H1 (cell line): ENCODE results near the gene OIP5. TPM values are rescaled to one million over a fixed set of nuclear protein-coding genes. Genes with fewer than 3 reads are reported as not detected.

Experiments used
- CTCF ChIA-PET: fragments of 300-600 bp; sonication (Branson Sonifier 250); formaldehyde crosslinking; loops from one replicate; lab custom pipeline; 2021; ENCODE audit not compliant: partially characterized antibody; lab: Charles Lee
- POLR2A ChIA-PET: fragments of 300-600 bp; sonication (Branson Sonifier 250); formaldehyde crosslinking; loops from one replicate; lab custom pipeline; 2021; ENCODE audit warnings: inconsistent platforms; ENCODE audit not compliant: partially characterized antibody; lab: Charles Lee
- DNase-seq, 2 experiments: peaks; one replicate each; pipeline versions ENCODE4 v3.0.0 to v3.0.0-alpha.2; 2010 to 2022; ENCODE audit warnings: low spot score in 2 of 2, low read depth in 1 of 2, mixed read lengths in 1 of 2
- FAIRE-seq: peaks from 2 replicates; lab custom pipeline; 2011; peaks lifted over from hg19 to GRCh38; lab: Jason Lieb, UNC
- H2AFZ ChIP-seq: 2 replicates; pipeline ENCODE4 v1.8.1; 2012; ENCODE audit warnings: low read length, inconsistent platforms
- H2AK5ac ChIP-seq: 2 replicates; pipeline ENCODE4 v1.6.1; 2013; ENCODE audit warnings: low read depth, low read length
- H2BK120ac ChIP-seq: replicated peaks from 2 replicates; pipeline ENCODE3; 2013; ENCODE audit warnings: low read depth, low read length, inconsistent platforms
- H2BK12ac ChIP-seq: 2 replicates; pipeline ENCODE4 v1.6.1; 2013; ENCODE audit warnings: low read depth, low read length
- H2BK15ac ChIP-seq: 2 replicates; pipeline ENCODE4 v1.6.1; 2013; ENCODE audit warnings: low read length
- H2BK20ac ChIP-seq: 2 replicates; pipeline ENCODE4 v1.6.1; 2013; ENCODE audit warnings: low read length
- H2BK5ac ChIP-seq: 2 replicates; pipeline ENCODE4 v1.6.1; 2013; ENCODE audit warnings: low read depth, low read length
- H3K14ac ChIP-seq: 2 replicates; pipeline ENCODE4 v1.6.1; 2013; ENCODE audit warnings: inconsistent platforms; ENCODE audit not compliant: insufficient read length
- H3K18ac ChIP-seq: 2 replicates; pipeline ENCODE4 v1.6.1; 2013; ENCODE audit warnings: low read length; ENCODE audit errors: extremely low read depth
- H3K23ac ChIP-seq: 2 replicates; pipeline ENCODE4 v1.6.1; 2013; ENCODE audit warnings: inconsistent platforms; ENCODE audit not compliant: insufficient read length
- H3K23me2 ChIP-seq: 2 replicates; pipeline ENCODE4 v1.6.1; 2013; ENCODE audit warnings: low read depth, low read length
- H3K27ac ChIP-seq: 2 replicates; pipeline ENCODE4 v1.6.1; 2011; ENCODE audit warnings: low read depth, low read length, inconsistent platforms
- H3K27me3 ChIP-seq, 4 experiments: replicated peaks in 1 of 4; 1 replicate in 1 of 4; 2 replicates in 3 of 4; pipeline versions ENCODE4 v1.6.1 to v1.8.1; 2011 to 2013; ENCODE audit warnings: low read length in 3 of 4, mild to moderate bottlenecking in 3 of 4, inconsistent platforms in 2 of 4, mixed read lengths in 2 of 4, moderate library complexity in 1 of 4; ENCODE audit not compliant: control insufficient read depth in 3 of 4, insufficient read depth in 3 of 4; ENCODE audit errors: extremely low read depth in 1 of 4
- H3K36me3 ChIP-seq, 4 experiments: 2 replicates each; pipeline versions ENCODE4 v1.6.1 to v1.8.1; 2011 to 2013; ENCODE audit warnings: mild to moderate bottlenecking in 4 of 4, low read length in 3 of 4, moderate library complexity in 2 of 4, control low read depth in 1 of 4, inconsistent platforms in 1 of 4; ENCODE audit not compliant: insufficient read depth in 4 of 4, control insufficient read depth in 2 of 4
- H3K4ac ChIP-seq: replicated peaks from 2 replicates; pipeline ENCODE3; 2013; ENCODE audit warnings: low read length, low read depth, mixed read lengths, inconsistent platforms; ENCODE audit not compliant: insufficient read length
- H3K4me1 ChIP-seq, 4 experiments: replicated peaks in 1 of 4; 1 replicate in 1 of 4; 2 replicates in 3 of 4; pipeline versions ENCODE4 v1.6.1 to v1.8.1; 2011 to 2013; ENCODE audit warnings: low read length in 3 of 4, inconsistent platforms in 2 of 4, mixed read lengths in 1 of 4; ENCODE audit not compliant: insufficient read depth in 4 of 4, control insufficient read depth in 3 of 4
- H3K4me2 ChIP-seq, 2 experiments: 2 replicates each; pipeline versions ENCODE4 v1.6.1 to v1.8.1; 2011 to 2013; ENCODE audit warnings: low read depth in 2 of 2, low read length in 2 of 2, control low read depth in 1 of 2, inconsistent platforms in 1 of 2, mild to moderate bottlenecking in 1 of 2; ENCODE audit not compliant: insufficient read depth in 1 of 2
- H3K4me3 ChIP-seq, 4 experiments: fragments of 200-600, 300-600 bp in 1 of 4; sonication (generic), shearing (Covaris generic), sonication (Bioruptor Twin) in 1 of 4; 2 replicates each; pipeline versions ENCODE4 v1.5.1 to v1.8.1; 2011 to 2016; ENCODE audit warnings: low read length in 4 of 4, low read depth in 3 of 4, control low read depth in 2 of 4, inconsistent platforms in 2 of 4, mild to moderate bottlenecking in 2 of 4, mixed read lengths in 1 of 4, moderate library complexity in 1 of 4; ENCODE audit not compliant: insufficient read depth in 2 of 4; ENCODE audit errors: extremely low read depth in 1 of 4
- H3K56ac ChIP-seq: replicated peaks from 2 replicates; pipeline ENCODE3; 2013; ENCODE audit warnings: low read depth, mild to moderate bottlenecking, mixed read lengths, low read length, inconsistent platforms; ENCODE audit not compliant: insufficient read length
- H3K79me1 ChIP-seq: 2 replicates; pipeline ENCODE4 v1.6.1; 2013; ENCODE audit warnings: low read depth, low read length, control low read depth
- H3K79me2 ChIP-seq, 2 experiments: 2 replicates each; pipeline versions ENCODE4 v1.6.1 to v1.8.1; 2012 to 2013; ENCODE audit warnings: low read length in 2 of 2, mild to moderate bottlenecking in 2 of 2, inconsistent platforms in 1 of 2; ENCODE audit not compliant: insufficient read depth in 2 of 2, control insufficient read depth in 1 of 2
- H3K9ac ChIP-seq, 4 experiments: replicated peaks in 1 of 4; 1 replicate in 1 of 4; 2 replicates in 3 of 4; pipeline versions ENCODE4 v1.6.1 to v1.8.1; 2011 to 2013; ENCODE audit warnings: low read depth in 3 of 4, low read length in 3 of 4, control low read depth in 2 of 4, mild to moderate bottlenecking in 2 of 4, moderate library complexity in 2 of 4, inconsistent platforms in 1 of 4; ENCODE audit errors: extremely low read depth in 1 of 4
- H3K9me3 ChIP-seq, 2 experiments: 2 replicates each; pipeline versions ENCODE4 v1.6.1 to v1.8.1; 2012 to 2013; ENCODE audit warnings: mild to moderate bottlenecking in 2 of 2, moderate library complexity in 2 of 2, control low read depth in 1 of 2, inconsistent platforms in 1 of 2, low read depth in 1 of 2, low read length in 1 of 2, mixed read lengths in 1 of 2; ENCODE audit not compliant: insufficient read depth in 2 of 2
- H4K20me1 ChIP-seq, 2 experiments: replicated peaks in 1 of 2; 2 replicates each; pipeline versions ENCODE3 to v1.8.1; 2011 to 2013; ENCODE audit warnings: inconsistent platforms in 2 of 2, low read length in 2 of 2, mild to moderate bottlenecking in 1 of 2; ENCODE audit not compliant: insufficient read depth in 2 of 2, control insufficient read depth in 1 of 2
- H4K5ac ChIP-seq: 2 replicates; pipeline ENCODE4 v1.6.1; 2013; ENCODE audit warnings: low read length, low read depth, mixed read lengths, inconsistent platforms; ENCODE audit not compliant: insufficient read length
- H4K8ac ChIP-seq: 2 replicates; pipeline ENCODE4 v1.8.0; 2013; ENCODE audit warnings: mild to moderate bottlenecking, moderate library complexity, low read length, inconsistent platforms; ENCODE audit not compliant: insufficient read depth; ENCODE audit errors: extremely low read depth
- H4K91ac ChIP-seq: replicated peaks from 2 replicates; pipeline ENCODE3; 2013; ENCODE audit warnings: low read length, mixed read lengths, inconsistent platforms; ENCODE audit not compliant: insufficient read length
- BRCA1 ChIP-seq: IDR thresholded peaks from 2 replicates; pipeline ENCODE4 v1.6.1; 2012; ENCODE audit warnings: low read depth, low read length, improper control_type of control experiment
- CHD1 ChIP-seq: IDR thresholded peaks from 2 replicates; pipeline ENCODE4 v1.6.1; 2012; ENCODE audit warnings: low read depth, low read length, improper control_type of control experiment
- CTBP2 ChIP-seq: IDR thresholded peaks from 2 replicates; pipeline ENCODE4 v1.7.0; 2011; ENCODE audit warnings: borderline replicate concordance, mild to moderate bottlenecking, moderate library complexity, mixed read lengths, low read length; ENCODE audit not compliant: insufficient read depth, insufficient read length
- EGR1 ChIP-seq: IDR thresholded peaks from 2 replicates; pipeline ENCODE4 v1.6.1; 2011; ENCODE audit warnings: low read depth, low read length, borderline replicate concordance
- KDM4A ChIP-seq: IDR thresholded peaks from one replicate; pipeline ENCODE4 v1.7.1; 2012; ENCODE audit warnings: low read depth, mild to moderate bottlenecking, moderate library complexity, low read length, inconsistent platforms; ENCODE audit not compliant: severe bottlenecking
- KDM5A ChIP-seq: fragments of 200-600 bp; IDR thresholded peaks from 2 replicates; pipeline ENCODE4 v1.7.1; 2012; ENCODE audit warnings: mild to moderate bottlenecking, low read length, inconsistent platforms, mixed read lengths
- NRF1 ChIP-seq: IDR thresholded peaks from 2 replicates; pipeline ENCODE4 v1.6.1; 2011; ENCODE audit warnings: mild to moderate bottlenecking, low read depth, low read length, improper control_type of control experiment
- TAF1 ChIP-seq: IDR thresholded peaks from 2 replicates; pipeline ENCODE4 v1.6.1; 2011; ENCODE audit warnings: mild to moderate bottlenecking, low read depth, low read length
- TEAD4 ChIP-seq: IDR thresholded peaks from 2 replicates; pipeline ENCODE4 v1.6.1; 2012; ENCODE audit warnings: low read depth, low read length, inconsistent platforms, mixed read lengths
- WGBS, 2 experiments: shearing (Covaris generic) in 1 of 2; methylation state at CpG; one replicate each; pipeline versions ENCODE4 v1.1.6 to v1.1.7; 2013 to 2015; ENCODE audit warnings: low lambda C conversion rate in 2 of 2, mixed read lengths in 2 of 2, inconsistent platforms in 1 of 2, low coverage in 1 of 2, missing lambda C conversion rate in 1 of 2; ENCODE audit not compliant: insufficient replicate concordance in 2 of 2, insufficient coverage in 1 of 2, insufficient read length in 1 of 2; ENCODE audit errors: extremely low coverage in 1 of 2, missing lambda C conversion rate in 1 of 2; 5-methylcytosine and 5-hydroxymethylcytosine counted together
- polyA plus RNA-seq, 7 experiments: library from polyadenylated mRNA; depleted of rRNA in 3 of 7; stranded (reverse) in 5 of 7; unstranded in 2 of 7; fragments of >200 nt in 5 of 7; fragments of 200-250 nt in 2 of 7; gene quantifications; 1 replicate in 5 of 7; 2 replicates in 1 of 7; 4 replicates in 1 of 7; pipeline versions ENCODE4 v1.2.1 to v1.2.3, GENCODE V29; 2011 to 2013; ENCODE audit warnings: missing spikeins in 2 of 7, mixed read lengths in 2 of 7
- total RNA-seq: library from RNA; stranded (reverse); fragmentation: NEBNext Ultra II Directional; extraction: Animal tissue kit (Norgen Biotek cat#: 25700); gene quantifications from 2 replicates; pipeline ENCODE4 v1.2.1, GENCODE V29; 2021

Gene OIP5
- total and polyA plus RNA-seq, 2 of the 8 experiments (the other 6 are each of a cell fraction or from before 2014, with no cell fraction given): 34.8 to 44.5 TPM

GRCh38 chr15:41259546-41260189 lies 72.7 kb downstream of the OIP5 start:
- no peak overlapping the region for H2BK12ac ChIP-seq
- H2AK5ac ChIP-seq: no peak overlapping the region
- no peak overlapping the region for H3K4me2 ChIP-seq
- no peak overlapping the region for H3K27ac ChIP-seq
- H3K23ac ChIP-seq: no peak overlapping the region
- no peak for DNase-seq
- H2BK15ac ChIP-seq: no peak overlapping the region
- H3K4me1 ChIP-seq: peaks cover 0 to 3% (median 2%) of the 10 kb centered on the region in 4 experiments; a peak in 6 of 7 replicates
- H3K14ac ChIP-seq: no peak overlapping the region
- no peaks in the 10 kb centered on the region for H3K27me3 ChIP-seq
- TF ChIP-seq CHD1 (no peak), EGR1 (no peak), BRCA1 (no peak), KDM5A (no peak), TEAD4 (no peak), NRF1 (no peak), CTBP2 (no peak), TAF1 (no peak), KDM4A (no peak)
- no peak overlapping the region for H2BK5ac ChIP-seq
- no peak overlapping the region for H3K4ac ChIP-seq
- no peak overlapping the region for H3K9ac ChIP-seq
- no peak overlapping the region for H2AFZ ChIP-seq
- no peaks in the 10 kb centered on the region for H3K9me3 ChIP-seq
- ChIA-PET CTCF (interaction anchor here (0.6 to 1.5 kb wide), 3 partner anchors 29 to 252 kb away, joined by 3 to 5 read pairs (median 4); partner anchors contain the start of gene CHP1), POLR2A (interaction anchor here (1.3 kb wide), 1 partner anchor 24 kb away, joined by 3 read pairs; no protein-coding TSS in a partner anchor)
- H3K4me3 ChIP-seq: no peak overlapping the region
- FAIRE-seq: no peak
- H3K56ac ChIP-seq: no peak overlapping the region
- H3K23me2 ChIP-seq: no peaks in the 10 kb centered on the region
- H4K5ac ChIP-seq: no peak overlapping the region
- H3K79me2 ChIP-seq: no peaks in the 10 kb centered on the region
- no peak overlapping the region for H4K91ac ChIP-seq
- H2BK20ac ChIP-seq: no peak overlapping the region
- H3K79me1 ChIP-seq: no peaks in the 10 kb centered on the region
- 86% methylated on average over 12 of the region's 12 CpGs; no CpG with 5 or more reads in 1 of the 2 experiments for WGBS, 2 experiments
- H3K36me3 ChIP-seq: peaks cover 0 to 12% (median 3%) of the 10 kb centered on the region in 4 experiments; a peak in 3 of 8 replicates
- H4K20me1 ChIP-seq: no peaks in the 10 kb centered on the region
- no peak overlapping the region for H3K18ac ChIP-seq
- H4K8ac ChIP-seq: no peak overlapping the region
- H2BK120ac ChIP-seq: no peak overlapping the region
